Measurements from ENCODE around the gene ADGRA3. TPM values are rescaled to one million over a fixed set of nuclear protein-coding genes. Genes with fewer than 3 reads are reported as not detected.

The ADGRA3 gene
- total RNA-seq, 4 donors from 2014 or later, result 19.6 to 58.2 (median 35.1) TPM

- H3K9me3 ChIP-seq, result no peaks in the 10 kb centered on the region
- H3K4me1 ChIP-seq, result peaks cover 0 to 22% (median 0%) of the 10 kb centered on the region in 4 donors
- no peak overlapping the region for H3K27ac ChIP-seq
- TF ChIP-seq POLR2A (IDR thresholded peaks at IDR 0.05) (no peak), CTCF (IDR thresholded peaks at IDR 0.05) (no peak)
- H3K4me3 ChIP-seq, result no peak overlapping the region
- no peaks in the 10 kb centered on the region for H3K27me3 ChIP-seq
- no peak for DNase-seq
- H3K36me3 ChIP-seq, result no peaks in the 10 kb centered on the region
Measured at GRCh38 chr4:22486276-22486675, 29.6 kb downstream of the ADGRA3 start.

GRCh38 chr4:22485737-22486136, 30.1 kb downstream of the ADGRA3 start:
- H3K9me3 ChIP-seq, result no peaks in the 10 kb centered on the region
- H3K4me3 ChIP-seq, result no peak overlapping the region
- no peaks in the 10 kb centered on the region for H3K36me3 ChIP-seq
- DNase-seq, result no peak
- H3K27ac ChIP-seq, result no peak overlapping the region
- peaks cover 0 to 22% (median 0%) of the 10 kb centered on the region in 4 donors for H3K4me1 ChIP-seq
- H3K27me3 ChIP-seq, result no peaks in the 10 kb centered on the region
- TF ChIP-seq CTCF (IDR thresholded peaks at IDR 0.05) (no peak), POLR2A (IDR thresholded peaks at IDR 0.05) (no peak)

GRCh38 chr4:22483551-22483981, 32.3 kb downstream of the ADGRA3 start:
- peaks cover 0 to 11% (median 0%) of the 10 kb centered on the region in 4 donors for H3K4me1 ChIP-seq
- H3K9me3 ChIP-seq, result no peaks in the 10 kb centered on the region
- no peaks in the 10 kb centered on the region for H3K27me3 ChIP-seq
- H3K4me3 ChIP-seq, result no peak overlapping the region
- peak overlapping the region in 1 of 4 donors; percentile 23 for H3K27ac ChIP-seq
- no peak for TF ChIP-seq POLR2A (IDR thresholded peaks at IDR 0.05)
- TF ChIP-seq CTCF (IDR thresholded peaks at IDR 0.05), result no peak
- no peak for DNase-seq
- H3K36me3 ChIP-seq, result no peaks in the 10 kb centered on the region

- Histone ChIP-seq H3K4me1 (peaks cover 0 to 11% (median 0%) of the 10 kb centered on the region in 4 donors), H3K4me3 (no peak overlapping the region), H3K27ac (no peak overlapping the region), H3K36me3 (no peaks in the 10 kb centered on the region), H3K27me3 (no peaks in the 10 kb centered on the region), H3K9me3 (no peaks in the 10 kb centered on the region)
- TF ChIP-seq CTCF (IDR thresholded peaks at IDR 0.05) (no peak), POLR2A (IDR thresholded peaks at IDR 0.05) (no peak)
- no peak for DNase-seq
Measured at GRCh38 chr4:22482250-22483127, 33.4 kb downstream of the ADGRA3 start.

- Histone ChIP-seq H3K4me1 (peaks cover 0 to 11% (median 0%) of the 10 kb centered on the region in 4 donors), H3K27ac (no peak overlapping the region), H3K9me3 (no peaks in the 10 kb centered on the region), H3K4me3 (no peak overlapping the region), H3K36me3 (no peaks in the 10 kb centered on the region), H3K27me3 (no peaks in the 10 kb centered on the region)
- no peak for TF ChIP-seq POLR2A (IDR thresholded peaks at IDR 0.05)
- no peak for DNase-seq
Measured at GRCh38 chr4:22480675-22481327, 35.1 kb downstream of the ADGRA3 start.

- Histone ChIP-seq H3K4me3 (no peak overlapping the region), H3K27ac (no peak overlapping the region), H3K36me3 (no peaks in the 10 kb centered on the region), H3K9me3 (no peaks in the 10 kb centered on the region), H3K4me1 (peaks cover 0 to 2% (median 0%) of the 10 kb centered on the region in 4 donors), H3K27me3 (no peaks in the 10 kb centered on the region)
- no peak for DNase-seq
- TF ChIP-seq CTCF (IDR thresholded peaks at IDR 0.05) (no peak), POLR2A (IDR thresholded peaks at IDR 0.05) (no peak)
Measured at GRCh38 chr4:22478426-22478825, 37.4 kb downstream of the ADGRA3 start.
